DOHH2 (cell line): ENCODE data around the gene ARL6IP5.

Experiments used
- H3F3A ChIP-seq: fragments of 200-600 bp; sonication (generic), shearing (Covaris generic); 2 replicates; pipeline ENCODE4 v1.6.0; 2016; ENCODE audit warnings: antibody characterized with exemption, mild to moderate bottlenecking; ENCODE audit not compliant: control insufficient read depth, insufficient read depth
- H3K27ac ChIP-seq: fragments of 200-600 bp; sonication (generic); 2 replicates; pipeline ENCODE4 v1.5.1; 2014; ENCODE audit warnings: low read depth, mild to moderate bottlenecking, low read length, moderate library complexity
- H3K27me3 ChIP-seq: fragments of 200-600 bp; sonication (generic); 2 replicates; pipeline ENCODE4 v1.6.1; 2014; ENCODE audit warnings: mild to moderate bottlenecking, low read length, mixed read lengths; ENCODE audit not compliant: control insufficient read depth
- H3K36me3 ChIP-seq: fragments of 200-600 bp; sonication (generic); 2 replicates; pipeline ENCODE4 v1.6.1; 2014; ENCODE audit warnings: mild to moderate bottlenecking, low read length, moderate library complexity, mixed read lengths; ENCODE audit not compliant: control insufficient read depth
- H3K4me1 ChIP-seq: fragments of 200-600 bp; sonication (generic); 2 replicates; pipeline ENCODE4 v1.6.1; 2014; ENCODE audit warnings: mild to moderate bottlenecking, low read length, mixed read lengths; ENCODE audit not compliant: control insufficient read depth
- H3K4me2 ChIP-seq: fragments of 200-600 bp; sonication (generic); 2 replicates; pipeline ENCODE4 v1.6.0; 2014; ENCODE audit warnings: mild to moderate bottlenecking, low read length, moderate library complexity
- H3K4me3 ChIP-seq: fragments of 200-600 bp; sonication (generic); 2 replicates; pipeline ENCODE4 v1.5.1; 2014; ENCODE audit warnings: mild to moderate bottlenecking, low read length, mixed read lengths
- H3K79me2 ChIP-seq: fragments of 200-600 bp; sonication (generic); 2 replicates; pipeline ENCODE4 v1.6.1; 2014; ENCODE audit warnings: mild to moderate bottlenecking, low read length, mixed read lengths; ENCODE audit not compliant: control insufficient read depth
- H3K9me2 ChIP-seq: fragments of 200-600 bp; sonication (generic); replicated peaks from 2 replicates; pipeline ENCODE4 v1.6.1; 2014; ENCODE audit warnings: mild to moderate bottlenecking, low read length, mixed read lengths; ENCODE audit not compliant: control insufficient read depth
- H3K9me3 ChIP-seq: fragments of 200-600 bp; sonication (generic); 2 replicates; pipeline ENCODE4 v1.6.1; 2014; ENCODE audit warnings: antibody characterized with exemption, low read length, mixed read lengths; ENCODE audit not compliant: control insufficient read depth, insufficient read depth
- H4K20me1 ChIP-seq: fragments of 200-600 bp; sonication (generic); 2 replicates; pipeline ENCODE4 v1.6.0; 2014; ENCODE audit warnings: low read depth, mild to moderate bottlenecking, antibody characterized with exemption, low read length, moderate library complexity; ENCODE audit not compliant: control insufficient read depth, insufficient read depth
- CTCF ChIP-seq: fragments of 200-600 bp; sonication (generic); IDR thresholded peaks from one replicate; pipeline ENCODE4 v1.5.1; 2014; ENCODE audit warnings: antibody characterized with exemption, mild to moderate bottlenecking, low read depth, low read length; ENCODE audit not compliant: poor library complexity, severe bottlenecking
- EZH2phosphoT487 ChIP-seq: fragments of 200-600 bp; sonication (generic); IDR thresholded peaks from 2 replicates; pipeline ENCODE4 v1.6.1; 2017; ENCODE audit warnings: borderline replicate concordance, mild to moderate bottlenecking, antibody characterized with exemption, low read length, moderate library complexity, mixed read lengths

Gene ARL6IP5

GRCh38 chr3:69145688-69146087 lies 61.0 kb downstream of the ARL6IP5 start:
- Histone ChIP-seq H3K4me1 (no peaks in the 10 kb centered on the region), H3K9me3 (no peaks in the 10 kb centered on the region), H3K4me2 (no peak overlapping the region), H4K20me1 (no peaks in the 10 kb centered on the region), H3K79me2 (no peaks in the 10 kb centered on the region), H3K27me3 (peaks cover 7% of the 10 kb centered on the region), H3K36me3 (no peaks in the 10 kb centered on the region), H3K4me3 (no peak overlapping the region), H3K27ac (no peak overlapping the region), H3K9me2 (no peaks in the 10 kb centered on the region), H3F3A (no peaks in the 10 kb centered on the region)
- no peak for TF ChIP-seq CTCF
- no peak for TF ChIP-seq EZH2phosphoT487

- H3K9me2 ChIP-seq = no peaks in the 10 kb centered on the region
- no peak overlapping the region for H3K4me2 ChIP-seq
- H3K4me1 ChIP-seq = 0 out of 2 replicates have a peak, but pooled peaks cover 3% of the 10 kb centered on the region
- H3F3A ChIP-seq = no peaks in the 10 kb centered on the region
- H4K20me1 ChIP-seq = no peaks in the 10 kb centered on the region
- no peaks in the 10 kb centered on the region for H3K9me3 ChIP-seq
- H3K36me3 ChIP-seq = no peaks in the 10 kb centered on the region
- TF ChIP-seq CTCF = no peak
- TF ChIP-seq EZH2phosphoT487 = no peak
- no peaks in the 10 kb centered on the region; the same call in 1 of the 2 replicates for H3K27me3 ChIP-seq
- no peak overlapping the region for H3K4me3 ChIP-seq
- no peaks in the 10 kb centered on the region for H3K79me2 ChIP-seq
- H3K27ac ChIP-seq = no peak overlapping the region
Observed at GRCh38 chr3:69149586-69149985, 64.8 kb downstream of the ARL6IP5 start.
